GM18867 (cell line): ENCODE results near the gene FAAP20.
A peak's percentile ranks its signal among the peaks of the same experiment; 100 is the strongest.

Source experiments
- ATAC-seq: cut with Tn5 transposase; IDR thresholded peaks from one replicate; pipeline ENCODE4 v1.9.1; 2021; ENCODE audit warnings: mild to moderate bottlenecking, moderate library complexity; ENCODE audit not compliant: unreplicated experiment

FAAP20 gene

GRCh38 chr1:2194319-2194897 lies at the start of gene FAAP20:
FAAP20 (minus strand) TSS chr1:2194772; CDS start chr1:2194749, 23 bp downstream.
- peak; percentile 50 for ATAC-seq

- ATAC-seq = no peak
Measured at GRCh38 chr1:2242814-2243725, 48.5 kb upstream of the FAAP20 start.

- ATAC-seq = no peak
Measured at GRCh38 chr1:2241820-2242219, 47.2 kb upstream of the FAAP20 start.

GRCh38 chr1:2240270-2241156 lies 45.9 kb upstream of the FAAP20 start:
- no peak for ATAC-seq

- no peak for ATAC-seq
Measured at GRCh38 chr1:2239384-2239985, 44.9 kb upstream of the FAAP20 start.

GRCh38 chr1:2239013-2239370 lies 44.4 kb upstream of the FAAP20 start:
- no peak for ATAC-seq

GRCh38 chr1:2238361-2239012 lies 43.9 kb upstream of the FAAP20 start:
- ATAC-seq = no peak

- no peak for ATAC-seq
Measured at GRCh38 chr1:2237773-2238172, 43.2 kb upstream of the FAAP20 start.

GRCh38 chr1:2236695-2237677 lies 42.4 kb upstream of the FAAP20 start:
- no peak for ATAC-seq

- ATAC-seq = no peak
Measured at GRCh38 chr1:2235300-2235998, 40.9 kb upstream of the FAAP20 start.

GRCh38 chr1:2234762-2235113 lies 40.2 kb upstream of the FAAP20 start:
- ATAC-seq = no peak

GRCh38 chr1:2233997-2234761 lies 39.6 kb upstream of the FAAP20 start:
- ATAC-seq = no peak

GRCh38 chr1:2233468-2233867 lies 38.9 kb upstream of the FAAP20 start:
- ATAC-seq = no peak

- no peak for ATAC-seq
Measured at GRCh38 chr1:2232916-2233438, 38.4 kb upstream of the FAAP20 start.

- no peak for ATAC-seq
Measured at GRCh38 chr1:2232255-2232915, 37.8 kb upstream of the FAAP20 start.

GRCh38 chr1:2231532-2232254 lies 37.1 kb upstream of the FAAP20 start:
- ATAC-seq = no peak
